HG03045 (cell line): ENCODE results near the gene IL18R1.

Experiments used
- ATAC-seq: cut with Tn5 transposase; IDR thresholded peaks from one replicate; pipeline ENCODE4 v1.9.1; 2021; ENCODE audit warnings: mild to moderate bottlenecking, moderate library complexity; ENCODE audit not compliant: unreplicated experiment

IL18R1 gene

DNA sequence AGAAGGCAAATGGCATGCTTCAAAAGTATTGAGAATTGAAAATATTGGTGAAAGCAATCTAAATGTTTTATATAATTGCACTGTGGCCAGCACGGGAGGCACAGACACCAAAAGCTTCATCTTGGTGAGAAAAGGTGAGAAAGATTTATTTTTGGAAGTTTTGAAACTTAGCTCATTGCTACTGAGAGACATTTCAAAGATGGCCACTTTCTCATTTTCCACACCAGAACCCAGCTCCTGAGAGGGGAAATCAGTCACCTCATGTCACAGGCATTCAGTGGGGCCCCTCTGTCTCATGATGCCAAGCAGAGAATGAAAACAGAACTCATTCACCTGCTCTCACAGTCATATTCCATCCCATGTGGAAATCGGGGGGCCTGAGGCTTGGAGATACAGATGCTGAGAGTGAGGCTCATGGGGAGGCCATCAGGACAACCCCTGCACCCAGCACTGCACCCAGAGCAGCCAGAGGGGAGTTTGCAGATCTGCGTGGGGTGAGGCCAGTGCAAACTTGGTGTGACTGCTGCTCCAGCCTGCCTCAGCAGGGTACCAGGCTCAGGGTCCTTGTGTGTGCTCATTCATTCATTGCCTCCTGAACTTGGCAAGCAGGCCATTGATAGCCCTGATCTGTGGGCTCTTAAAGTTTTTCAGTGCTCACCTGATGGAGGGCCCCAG lies 31.4 kb downstream of the IL18R1 start:
- no peak for ATAC-seq

DNA sequence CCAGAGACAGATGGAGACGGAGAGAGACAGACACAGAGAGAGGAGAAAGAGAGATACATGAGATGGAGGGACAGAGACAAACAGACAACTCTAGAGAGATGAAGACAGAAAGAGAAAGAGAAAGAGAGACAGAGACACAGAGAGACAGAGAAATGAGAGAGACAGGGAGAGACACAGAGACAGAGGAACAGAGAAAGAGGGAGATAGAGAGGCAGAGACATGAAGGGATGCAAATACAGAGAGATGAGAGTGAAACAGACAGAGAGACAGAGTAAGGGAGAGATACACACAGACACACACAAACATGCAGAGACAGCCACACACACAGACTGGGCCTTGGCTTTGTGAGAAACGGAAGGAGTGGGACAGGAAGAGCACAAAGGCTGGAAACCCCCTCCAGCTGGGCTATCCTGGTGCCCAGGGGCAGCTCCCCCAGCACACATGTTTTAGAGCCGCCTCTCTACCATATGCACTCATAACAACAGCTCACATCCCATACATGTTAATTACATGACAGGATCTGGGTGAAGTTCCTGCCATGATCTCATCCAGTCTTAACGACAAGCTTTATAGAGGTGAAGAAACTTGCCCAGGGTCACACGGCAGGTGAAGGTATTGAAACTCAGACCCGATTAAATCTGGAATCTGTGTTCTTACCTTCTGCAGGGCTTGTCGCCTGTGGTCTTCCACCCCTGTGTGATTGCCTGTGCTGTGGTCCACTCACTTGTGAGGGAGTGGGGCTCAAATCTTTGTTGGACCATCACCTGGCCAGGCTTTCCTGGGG lies 32.4 kb downstream of the IL18R1 start:
- ATAC-seq = peak; percentile 48

GRCh38 chr2:102391565-102391964 lies 36.0 kb downstream of the IL18R1 start:
- no peak for ATAC-seq

GRCh38 chr2:102392096-102392495 lies 36.5 kb downstream of the IL18R1 start:
- no peak for ATAC-seq

DNA sequence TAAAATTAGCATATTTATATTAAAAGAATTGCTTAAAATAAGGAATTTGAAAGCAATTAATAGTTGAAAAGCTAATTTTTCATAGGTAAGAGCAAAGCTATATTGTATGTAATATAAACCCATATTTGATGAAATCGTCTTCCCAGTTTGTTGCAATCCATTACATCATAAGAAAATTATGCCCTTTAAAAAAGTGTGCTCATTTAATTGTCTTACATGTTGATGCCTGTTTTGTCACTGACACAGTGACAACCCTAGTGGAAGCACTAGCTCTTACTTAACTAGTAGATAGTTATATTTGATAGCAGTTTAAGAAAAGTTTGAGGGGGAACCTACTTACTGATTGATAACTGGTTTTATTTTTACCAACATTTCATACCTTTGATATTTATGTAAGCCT lies 37.3 kb downstream of the IL18R1 start:
- ATAC-seq = no peak

DNA sequence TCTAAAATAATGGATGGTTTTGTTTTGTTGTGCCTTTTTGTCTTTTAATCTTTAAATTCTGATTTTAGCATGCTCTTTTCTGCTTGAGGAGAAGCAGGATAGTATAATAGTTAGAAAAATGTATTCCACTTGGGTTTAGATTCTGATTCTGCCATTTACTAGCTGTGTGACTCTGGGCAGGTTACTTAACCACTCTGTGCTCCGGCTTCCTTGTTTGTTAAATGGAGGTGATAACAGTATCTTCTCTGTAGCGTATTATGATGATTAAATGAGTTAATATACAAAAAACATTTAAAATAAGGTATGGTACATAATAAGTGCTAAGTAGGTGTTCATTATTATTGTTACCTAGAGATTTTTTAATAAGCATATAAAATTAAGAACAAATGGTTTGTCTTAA lies 40.4 kb downstream of the IL18R1 start:
- no peak for ATAC-seq

DNA sequence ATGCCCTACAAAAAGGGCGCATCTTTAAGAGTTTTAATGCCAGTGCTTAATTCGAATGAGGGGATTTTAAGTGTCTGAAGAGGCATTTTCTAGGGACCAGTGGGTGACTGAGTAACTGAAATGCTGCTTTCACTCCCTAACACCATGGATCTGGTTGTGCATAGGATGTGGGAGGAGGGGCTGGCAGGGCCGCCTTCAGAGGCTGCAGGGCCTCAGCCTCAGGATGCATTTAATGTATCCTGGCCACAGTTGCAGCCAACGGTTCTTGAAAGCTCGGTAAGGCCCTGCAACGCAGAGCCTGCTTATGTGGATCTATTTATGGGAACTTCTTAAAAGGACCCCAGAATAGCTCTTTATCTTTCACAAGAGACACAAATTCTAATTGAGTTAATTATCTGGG lies 41.6 kb downstream of the IL18R1 start:
- no peak for ATAC-seq

DNA sequence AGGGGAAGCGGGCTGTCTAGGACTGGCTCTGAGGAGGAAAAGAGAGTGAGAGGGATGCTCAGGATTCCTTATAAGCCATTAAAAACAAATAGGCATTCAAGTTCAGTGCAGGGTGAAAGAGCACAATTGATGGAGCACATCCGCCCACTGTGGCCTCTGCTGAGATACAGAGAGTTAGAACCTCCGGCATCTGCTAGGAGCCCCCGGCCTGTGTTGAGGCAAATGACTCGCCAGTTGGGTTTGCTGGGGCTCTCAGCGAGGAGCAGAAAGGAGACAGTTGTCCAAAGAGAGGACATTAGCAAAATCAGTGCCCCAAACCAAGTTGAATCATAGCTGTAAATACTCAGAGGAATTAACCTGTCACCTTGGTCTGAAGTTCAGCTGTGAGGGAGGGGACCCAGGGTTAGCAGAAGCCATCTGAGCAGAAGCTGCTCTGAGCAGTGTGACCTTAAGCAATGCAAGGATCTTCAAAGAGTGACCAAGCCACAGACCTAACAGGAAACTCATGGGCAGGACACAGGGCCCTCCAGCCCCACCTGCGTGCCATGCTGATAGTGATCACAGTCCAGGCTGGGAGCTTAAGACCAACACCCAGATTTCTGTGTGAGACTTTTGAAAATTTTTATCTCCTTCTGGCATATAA lies 44.0 kb downstream of the IL18R1 start:
- no peak for ATAC-seq

- no peak for ATAC-seq
Measured at GRCh38 chr2:102401456-102401855, 45.9 kb downstream of the IL18R1 start.

- ATAC-seq = no peak
Measured at GRCh38 chr2:102401865-102402264, 46.3 kb downstream of the IL18R1 start.

- ATAC-seq = no peak
Measured at GRCh38 chr2:102410952-102411351, 55.4 kb downstream of the IL18R1 start.

DNA sequence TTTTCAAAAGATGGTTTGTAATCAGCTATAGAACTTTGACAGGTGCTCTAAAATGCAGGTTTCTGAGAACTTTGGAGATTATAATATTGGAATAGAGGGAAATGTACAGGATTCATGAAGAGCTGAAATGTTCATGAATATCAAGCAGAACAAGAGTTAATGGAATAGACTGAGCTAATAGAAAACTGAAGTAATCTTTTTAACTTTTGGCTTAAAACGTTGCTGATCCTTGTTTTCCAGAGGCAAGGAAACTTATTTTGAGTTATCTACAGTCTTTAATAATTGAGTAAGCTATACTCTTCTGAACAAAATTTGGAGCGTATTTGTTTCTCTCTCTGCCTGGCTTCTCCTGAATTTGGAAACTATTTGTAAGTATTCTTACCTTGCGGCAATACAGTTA lies 56.6 kb downstream of the IL18R1 start:
- no peak for ATAC-seq

- ATAC-seq = no peak
Measured at GRCh38 chr2:102417946-102418345, 62.4 kb downstream of the IL18R1 start.

DNA sequence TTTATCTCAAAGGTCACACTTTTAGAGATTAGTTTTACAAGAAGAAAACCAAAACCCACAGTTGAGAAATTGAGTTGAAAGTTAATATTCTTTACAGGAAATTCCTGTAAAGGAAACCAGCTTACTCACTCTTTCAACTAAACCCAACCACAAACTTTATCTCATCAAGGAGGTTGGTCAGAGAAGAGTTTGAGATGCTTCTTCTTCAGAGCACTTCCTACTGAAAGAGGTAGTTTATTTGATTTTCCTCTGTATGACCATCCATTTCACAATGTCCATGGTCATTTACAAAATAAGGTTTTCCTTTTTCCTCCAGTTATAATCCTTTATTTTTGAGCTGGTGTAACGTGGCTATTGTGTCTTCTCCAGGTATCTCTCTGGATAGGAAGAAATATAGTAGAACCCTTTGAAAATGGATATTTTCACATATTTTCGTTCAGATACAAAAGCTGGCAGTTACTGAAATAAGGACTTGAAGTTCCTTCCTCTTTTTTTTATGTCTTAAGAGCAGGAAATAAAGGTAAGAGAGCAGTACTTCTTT lies 62.9 kb downstream of the IL18R1 start:
- ATAC-seq = peak; percentile 54

DNA sequence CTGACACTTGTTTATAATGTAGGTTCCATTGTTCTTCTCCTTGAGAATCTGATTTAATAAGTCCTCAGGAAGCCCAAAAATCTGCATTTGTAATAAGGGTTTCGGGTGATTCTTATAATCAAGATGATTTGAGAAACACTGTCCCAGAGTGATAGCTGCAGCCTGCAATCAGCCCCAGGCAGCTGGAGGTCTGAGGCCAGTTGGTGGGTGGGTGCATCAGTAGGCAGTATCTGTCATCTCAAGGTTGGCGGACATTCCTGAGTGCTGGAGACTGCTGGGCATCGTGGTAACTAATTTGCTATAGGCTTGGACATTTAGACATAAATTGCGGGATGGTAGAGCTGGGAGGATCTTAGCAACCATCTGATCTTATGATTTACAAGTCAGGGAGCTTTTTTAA lies 64.7 kb downstream of the IL18R1 start:
- no peak for ATAC-seq

- no peak for ATAC-seq
Measured at GRCh38 chr2:102421890-102422759, 66.5 kb downstream of the IL18R1 start.

DNA sequence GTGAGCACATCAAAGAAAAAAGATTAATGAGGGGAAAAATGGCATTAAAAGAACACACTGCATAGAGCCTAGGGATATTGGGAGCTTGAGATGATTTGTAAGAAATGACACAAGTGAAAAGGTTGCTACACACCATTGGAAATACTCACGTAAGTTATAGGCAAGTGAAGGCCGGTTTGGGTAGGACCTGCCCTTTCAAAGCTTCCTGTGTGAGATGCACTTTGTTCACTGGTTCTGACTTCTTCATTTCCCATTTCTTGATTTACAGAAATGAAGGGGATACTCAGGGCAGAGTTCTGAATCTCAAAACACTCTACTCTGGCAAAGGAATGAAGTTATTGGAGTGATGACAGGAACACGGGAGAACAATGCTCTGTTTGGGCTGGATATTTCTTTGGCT lies 67.3 kb downstream of the IL18R1 start, which contains the start of gene IL18RAP:
Gene IL18RAP (plus strand): TSS at position 251 of the 400 bp plus-strand sequence. CDS start 118 bp downstream, at position 369.
- no peak for ATAC-seq

DNA sequence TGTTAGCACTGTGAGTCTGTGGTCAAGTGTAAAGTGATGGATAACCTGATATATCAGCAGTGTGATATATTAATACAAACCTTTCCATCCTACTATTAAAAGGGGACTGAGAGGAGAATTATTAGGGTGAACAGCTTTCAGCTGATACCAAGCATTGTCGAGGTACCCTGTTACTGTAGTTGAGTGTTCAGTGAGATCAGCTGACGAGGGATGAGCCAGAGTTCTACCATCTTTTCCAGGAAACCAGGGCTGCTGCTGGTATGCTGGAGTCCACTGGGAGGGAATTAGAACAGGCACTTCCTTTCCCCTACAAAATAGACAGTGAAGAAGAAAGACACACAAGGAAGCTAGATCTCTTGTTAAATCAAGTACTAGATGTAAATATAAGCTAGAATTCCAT lies 67.8 kb downstream of the IL18R1 start:
- no peak for ATAC-seq

DNA sequence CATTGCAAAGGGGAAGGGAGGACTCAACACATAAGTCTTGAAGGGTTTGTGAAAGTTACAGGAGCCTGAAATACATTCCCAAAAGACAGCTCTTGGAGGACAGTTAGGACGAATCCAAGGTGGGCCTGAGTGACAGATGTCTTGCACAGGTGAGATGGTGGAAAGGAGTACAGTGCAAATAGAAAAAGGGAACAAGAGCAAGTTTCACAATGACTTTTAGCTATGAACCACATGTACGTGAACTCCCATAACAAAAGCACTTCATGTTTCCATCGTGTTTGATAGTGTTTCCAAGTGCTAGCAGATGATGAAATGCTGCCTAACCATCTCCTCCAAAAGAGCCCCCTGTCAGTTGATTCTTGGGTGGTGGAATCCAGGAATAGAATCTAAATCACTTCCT lies 69.2 kb downstream of the IL18R1 start:
- ATAC-seq = peak; percentile 81

DNA sequence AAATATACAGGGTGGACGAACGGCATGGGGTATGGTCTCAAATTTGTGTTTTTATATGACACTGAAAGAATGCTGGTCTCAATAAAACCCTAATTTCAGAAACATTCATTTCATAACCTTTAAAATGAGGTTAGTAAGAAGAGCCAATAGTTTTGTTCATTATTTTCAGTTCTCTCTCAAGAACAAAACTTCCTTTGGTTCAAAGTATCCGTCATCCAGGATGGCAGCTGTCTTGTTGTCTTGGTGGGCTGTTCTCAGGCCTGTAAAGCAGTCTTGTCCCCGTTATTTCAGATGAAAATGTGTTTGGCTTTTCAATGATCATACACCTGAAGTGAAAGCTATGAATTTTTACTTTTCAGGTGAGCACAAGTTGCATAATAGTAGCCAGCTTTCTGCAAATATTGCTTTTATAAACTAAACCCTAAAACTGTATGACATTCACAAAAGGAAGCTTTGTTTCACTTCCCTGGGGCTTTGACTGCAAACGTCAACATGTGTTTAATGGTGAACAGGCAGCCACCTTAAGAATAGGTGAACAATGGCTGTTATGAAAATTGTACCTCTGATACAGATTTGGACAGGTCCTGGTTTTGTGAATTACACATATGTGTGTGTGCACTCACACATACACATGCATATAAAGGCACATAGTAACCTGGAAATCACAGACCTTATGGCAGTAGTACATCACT lies 70.0 kb downstream of the IL18R1 start:
- ATAC-seq = no peak
